ENCODE results near the gene CLTCL1. TPM values are rescaled to one million over a fixed set of nuclear protein-coding genes. Genes with fewer than 3 reads are reported as not detected.

CLTCL1 gene
- 13.7 and 20.2 TPM in 2 replicates for total RNA-seq

DNA sequence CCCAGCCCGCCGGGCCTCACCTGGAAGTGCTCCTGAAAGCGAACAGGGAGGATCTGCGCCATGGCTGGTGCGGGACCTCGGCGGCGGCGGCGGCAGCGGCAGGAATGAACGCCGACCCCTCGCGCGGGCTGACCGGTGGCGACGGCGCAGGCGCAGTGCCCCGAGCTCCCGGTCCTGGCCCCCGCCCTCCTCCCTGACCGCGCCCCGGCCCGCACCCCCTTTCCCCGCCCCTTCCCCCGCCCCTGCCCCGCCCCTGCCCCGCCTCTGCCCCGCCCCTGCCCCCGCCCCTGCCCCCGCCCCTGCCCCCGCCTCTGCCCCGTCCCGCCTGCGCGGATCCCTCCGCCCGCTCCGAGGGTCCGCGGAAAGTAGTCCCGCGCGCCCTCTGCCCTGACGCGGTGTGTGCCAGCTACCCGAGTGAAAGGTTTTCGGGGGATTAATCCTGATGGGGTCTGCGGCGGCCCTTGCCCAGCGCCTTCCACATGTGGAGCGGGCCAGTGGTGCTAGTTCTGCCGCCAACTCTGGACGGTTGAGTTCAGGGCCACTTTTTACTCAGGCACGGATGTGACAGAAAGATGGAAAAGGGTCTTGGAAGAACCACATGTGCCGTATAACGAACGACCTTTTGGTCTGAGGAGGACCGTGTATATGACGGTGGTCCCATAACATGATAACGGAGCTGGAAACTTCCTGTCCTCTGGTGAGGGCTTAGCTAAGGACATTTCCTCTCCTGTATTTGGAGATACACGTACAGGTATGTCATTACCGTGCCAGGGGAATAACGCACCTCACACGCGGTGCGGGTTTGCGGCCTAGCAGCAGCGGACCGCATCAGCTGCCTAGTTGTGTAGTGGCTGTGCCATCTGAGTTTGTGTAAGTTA lies at the start of gene CLTCL1:
CLTCL1 (minus strand) TSS at position 140 of the 878 bp plus-strand sequence; CDS start at position 62, 78 bp downstream.
- no peaks in the 10 kb centered on the region for H3K36me3 ChIP-seq (ENCODE audit: control insufficient read depth, insufficient read depth, low read length)
- FAIRE-seq (no peak), DNase-seq (ENCODE audit: low read depth) (peak; percentile 34)
- TF ChIP-seq, protein P1, sequence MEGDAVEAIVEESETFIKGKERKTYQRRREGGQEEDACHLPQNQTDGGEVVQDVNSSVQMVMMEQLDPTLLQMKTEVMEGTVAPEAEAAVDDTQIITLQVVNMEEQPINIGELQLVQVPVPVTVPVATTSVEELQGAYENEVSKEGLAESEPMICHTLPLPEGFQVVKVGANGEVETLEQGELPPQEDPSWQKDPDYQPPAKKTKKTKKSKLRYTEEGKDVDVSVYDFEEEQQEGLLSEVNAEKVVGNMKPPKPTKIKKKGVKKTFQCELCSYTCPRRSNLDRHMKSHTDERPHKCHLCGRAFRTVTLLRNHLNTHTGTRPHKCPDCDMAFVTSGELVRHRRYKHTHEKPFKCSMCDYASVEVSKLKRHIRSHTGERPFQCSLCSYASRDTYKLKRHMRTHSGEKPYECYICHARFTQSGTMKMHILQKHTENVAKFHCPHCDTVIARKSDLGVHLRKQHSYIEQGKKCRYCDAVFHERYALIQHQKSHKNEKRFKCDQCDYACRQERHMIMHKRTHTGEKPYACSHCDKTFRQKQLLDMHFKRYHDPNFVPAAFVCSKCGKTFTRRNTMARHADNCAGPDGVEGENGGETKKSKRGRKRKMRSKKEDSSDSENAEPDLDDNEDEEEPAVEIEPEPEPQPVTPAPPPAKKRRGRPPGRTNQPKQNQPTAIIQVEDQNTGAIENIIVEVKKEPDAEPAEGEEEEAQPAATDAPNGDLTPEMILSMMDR (IDR thresholded peaks at IDR 0.05; ENCODE audit: insufficient read depth, low read length, severe bottlenecking) = no peak
- H3K27me3 ChIP-seq (ENCODE audit: control insufficient read depth, insufficient read depth, low read length) = no peaks in the 10 kb centered on the region
- H3K4me3 ChIP-seq (ENCODE audit: low read depth, low read length) = peak within 1 kb of the TSS; percentile 63

DNA sequence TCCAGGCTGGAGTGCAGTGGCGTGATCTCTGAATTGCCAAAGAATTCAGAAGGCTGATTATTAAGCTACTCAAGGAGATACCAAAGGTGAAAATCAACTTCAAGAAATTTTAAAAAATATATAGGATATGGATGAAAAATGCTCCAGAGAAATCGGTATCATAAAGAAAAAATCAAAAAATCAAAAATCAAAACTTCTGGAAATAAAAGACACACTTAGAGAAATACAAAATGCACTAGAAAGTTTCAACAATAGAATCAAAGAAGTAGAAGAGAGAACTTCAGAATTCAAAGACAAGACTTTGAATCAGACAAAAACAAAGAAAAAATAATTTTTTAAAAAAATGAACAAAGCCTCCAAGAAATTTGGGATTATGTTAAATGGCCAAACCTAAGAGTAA lies 45.6 kb upstream of the CLTCL1 start:
- Histone ChIP-seq H3K27me3 (ENCODE audit: control insufficient read depth, insufficient read depth, low read length) (no peaks in the 10 kb centered on the region), H3K4me3 (ENCODE audit: low read depth, low read length) (no peak overlapping the region), H3K36me3 (ENCODE audit: control insufficient read depth, insufficient read depth, low read length) (no peaks in the 10 kb centered on the region)
- FAIRE-seq (no peak), DNase-seq (ENCODE audit: low read depth) (no peak)
- TF ChIP-seq, protein P1 (IDR thresholded peaks at IDR 0.05; ENCODE audit: insufficient read depth, low read length, severe bottlenecking) = no peak

DNA sequence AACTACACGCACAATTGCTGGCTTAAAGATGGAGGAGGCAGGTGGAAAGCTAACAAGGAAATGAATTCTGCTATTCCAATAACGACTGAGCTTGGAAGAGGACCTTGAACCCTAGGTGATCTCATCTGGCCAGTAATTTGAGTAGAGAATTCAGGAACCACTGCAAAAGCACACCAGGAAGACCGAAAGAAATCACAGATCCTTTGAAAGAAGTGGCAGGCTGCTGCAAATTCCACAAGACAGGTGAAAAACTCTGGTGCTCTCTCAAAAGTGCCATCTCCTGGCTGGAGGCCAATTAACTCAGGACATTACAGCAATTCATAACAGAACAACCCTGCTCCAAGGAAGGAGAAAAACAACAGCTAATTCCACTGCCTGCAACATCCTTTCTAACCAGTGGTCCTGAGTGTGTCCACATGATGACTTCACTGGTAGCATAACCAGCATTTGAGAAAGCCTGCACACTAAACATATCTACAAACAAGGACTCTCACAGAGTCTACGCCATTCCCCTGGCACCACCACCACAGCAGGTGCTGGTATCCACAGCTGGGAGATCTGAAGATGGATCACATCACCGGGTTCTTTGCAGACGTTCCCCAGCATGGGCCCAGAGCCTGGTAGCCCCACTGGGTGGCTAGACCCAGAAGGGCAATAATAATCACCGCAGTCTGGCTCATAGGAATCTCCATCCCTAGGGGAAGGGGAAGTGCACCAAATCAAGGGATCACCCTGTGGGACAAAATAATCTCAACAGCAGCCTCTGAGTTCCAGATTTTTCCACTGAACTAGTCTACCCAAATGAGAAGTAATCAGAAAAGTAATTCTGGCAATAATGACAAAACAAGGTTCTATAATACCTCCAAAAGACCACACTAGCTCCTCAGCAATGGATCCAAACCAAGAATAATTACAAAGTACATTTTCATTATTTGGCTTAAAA lies 44.9 kb upstream of the CLTCL1 start:
- H3K36me3 ChIP-seq (ENCODE audit: control insufficient read depth, insufficient read depth, low read length) = peaks cover 5% of the 10 kb centered on the region
- FAIRE-seq (peak; percentile 47), DNase-seq (ENCODE audit: low read depth) (no peak)
- no peaks in the 10 kb centered on the region for H3K27me3 ChIP-seq (ENCODE audit: control insufficient read depth, insufficient read depth, low read length)
- TF ChIP-seq, protein P1 (IDR thresholded peaks at IDR 0.05; ENCODE audit: insufficient read depth, low read length, severe bottlenecking) = no peak
- H3K4me3 ChIP-seq (ENCODE audit: low read depth, low read length) = no peak overlapping the region

DNA sequence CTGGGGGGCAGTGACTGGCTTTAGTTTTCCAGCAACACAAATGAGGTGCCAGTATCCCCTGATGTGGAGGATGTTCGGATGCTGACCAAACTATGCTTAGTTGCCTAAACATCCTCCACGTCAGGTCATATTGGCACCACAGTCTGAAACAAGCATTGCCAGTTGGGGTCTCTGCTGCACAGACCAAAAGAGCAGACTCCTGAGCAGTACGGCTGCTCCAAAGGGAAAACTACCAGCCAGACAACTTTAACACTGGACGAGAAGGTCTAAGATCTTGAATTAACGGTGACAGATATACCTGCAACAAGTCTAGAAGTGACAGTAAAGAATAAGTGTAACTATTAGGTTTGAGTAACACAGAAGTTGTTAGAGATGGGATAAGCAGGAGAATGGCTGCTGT lies 40.5 kb upstream of the CLTCL1 start:
- peaks cover 11% of the 10 kb centered on the region for H3K36me3 ChIP-seq (ENCODE audit: control insufficient read depth, insufficient read depth, low read length)
- FAIRE-seq (peak; percentile 72), DNase-seq (ENCODE audit: low read depth) (no peak)
- TF ChIP-seq, protein P1 (IDR thresholded peaks at IDR 0.05; ENCODE audit: insufficient read depth, low read length, severe bottlenecking) = no peak
- no peaks in the 10 kb centered on the region for H3K27me3 ChIP-seq (ENCODE audit: control insufficient read depth, insufficient read depth, low read length)
- no peak overlapping the region for H3K4me3 ChIP-seq (ENCODE audit: low read depth, low read length)

DNA sequence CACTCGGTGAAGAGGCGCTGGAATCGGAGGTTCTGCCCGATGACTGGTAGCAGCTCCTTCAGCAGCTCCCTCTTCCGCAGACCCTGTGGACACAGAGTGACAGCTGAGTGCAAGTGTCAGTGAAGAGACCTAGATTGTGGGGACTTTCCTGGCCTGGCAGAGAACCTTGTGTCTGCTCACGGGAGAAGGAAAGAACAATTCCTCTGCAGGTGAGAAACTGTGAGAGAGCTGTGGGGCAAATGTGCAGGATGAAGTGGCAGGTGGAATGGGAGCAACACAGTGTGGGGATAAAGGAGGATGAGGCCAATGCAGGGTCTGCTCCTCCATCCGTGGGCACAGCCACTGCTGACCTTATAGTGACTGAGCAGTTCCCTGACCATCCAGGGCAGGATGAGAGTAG lies 40.0 kb upstream of the CLTCL1 start:
- H3K4me3 ChIP-seq (ENCODE audit: low read depth, low read length) = no peak overlapping the region
- no peaks in the 10 kb centered on the region for H3K27me3 ChIP-seq (ENCODE audit: control insufficient read depth, insufficient read depth, low read length)
- H3K36me3 ChIP-seq (ENCODE audit: control insufficient read depth, insufficient read depth, low read length) = peaks cover 11% of the 10 kb centered on the region
- FAIRE-seq (peak; percentile 50), DNase-seq (ENCODE audit: low read depth) (no peak)
- TF ChIP-seq, protein P1 (IDR thresholded peaks at IDR 0.05; ENCODE audit: insufficient read depth, low read length, severe bottlenecking) = no peak
